ENCODE data around the gene ADAMTS15. TPM values are rescaled to one million over a fixed set of nuclear protein-coding genes. Genes with fewer than 3 reads are reported as not detected.

Gene ADAMTS15
- total and polyA plus RNA-seq, 7 donors: 0.46 to 8.9 (median 2.4) TPM

DNA sequence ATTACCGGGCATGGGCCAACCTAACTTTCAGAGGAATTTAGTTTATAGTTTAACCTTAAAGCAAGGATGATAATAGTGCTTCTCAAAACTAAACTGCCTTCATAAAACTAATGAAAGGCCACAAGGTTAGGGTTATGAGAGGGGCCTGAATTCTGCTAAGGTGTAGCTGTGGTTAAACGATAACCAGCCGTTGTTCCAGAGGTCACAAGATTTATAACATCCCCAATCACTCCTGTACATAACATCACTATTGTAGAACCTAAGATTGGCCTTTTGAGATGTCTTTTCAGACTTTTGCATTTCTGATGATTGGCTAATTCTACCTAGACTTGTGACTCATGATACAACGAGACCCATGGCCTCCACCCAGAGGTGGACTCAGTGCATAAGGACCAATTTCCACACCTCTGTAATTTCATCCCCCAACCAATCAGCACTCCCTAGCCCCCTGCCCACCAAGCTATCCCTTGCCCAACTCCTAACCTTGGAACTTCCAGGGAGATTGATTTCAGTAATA lies 69.8 kb downstream of the ADAMTS15 start:
- no peak overlapping the region for H3K4me3 ChIP-seq
- H3K36me3 ChIP-seq: no peaks in the 10 kb centered on the region
- WGBS, 2 donors: 19 to 59% methylated on average over 4 of the region's 4 CpGs
- no peak for DNase-seq
- H3K27me3 ChIP-seq: no peaks in the 10 kb centered on the region
- intact Hi-C loops (cut with DNase I): no loop called here
- H3K4me1 ChIP-seq: peaks cover 2 to 44% (median 44%) of the 10 kb centered on the region in 4 donors
- no peaks in the 10 kb centered on the region for H3K9me3 ChIP-seq
- TF ChIP-seq EP300 (IDR thresholded peaks at IDR 0.05) (no peak), POLR2A (IDR thresholded peaks at IDR 0.05) (no peak), POLR2AphosphoS5 (IDR thresholded peaks at IDR 0.05) (no peak)
- H3K27ac ChIP-seq: no peak overlapping the region

DNA sequence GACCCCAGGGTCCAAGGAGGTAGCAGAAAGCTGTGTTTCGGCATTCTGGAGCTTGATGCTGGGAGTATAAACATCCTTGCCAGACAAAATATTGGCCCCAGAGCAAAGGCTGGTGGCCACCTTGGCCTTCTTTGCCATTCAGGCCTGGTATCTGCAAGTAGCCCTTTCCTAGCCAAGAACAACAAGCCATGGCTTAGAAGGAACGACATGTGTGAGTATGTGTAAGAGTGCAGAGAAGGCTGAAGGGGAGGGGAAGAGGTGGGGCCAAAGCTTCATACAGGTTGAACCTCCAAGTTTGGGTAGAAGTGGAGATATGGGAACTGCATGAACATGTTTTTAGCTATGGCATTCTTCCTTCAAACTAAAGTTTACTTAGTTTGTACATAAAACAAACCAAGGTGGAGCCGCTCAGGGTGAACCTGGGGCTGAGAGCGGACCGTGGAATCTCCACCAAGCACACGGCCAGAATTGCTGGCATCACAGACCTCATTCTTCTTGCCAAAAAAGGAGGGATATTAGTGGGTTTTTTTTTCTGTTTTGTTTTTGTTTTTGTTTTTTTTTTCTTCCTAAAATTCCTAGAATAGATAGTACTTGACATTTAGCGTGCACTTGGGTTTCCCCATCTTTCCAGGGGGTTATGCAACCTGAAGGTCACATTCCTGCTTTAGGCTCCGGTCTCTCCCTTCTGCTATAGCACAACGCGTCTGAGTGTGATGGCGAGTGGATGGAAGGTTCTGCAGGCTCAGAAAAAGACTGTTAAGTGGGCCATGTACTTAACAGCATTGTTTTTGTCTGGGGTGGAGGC lies 70.9 kb downstream of the ADAMTS15 start:
- peak overlapping the region in 1 of 4 donors; percentile 55 for H3K27ac ChIP-seq
- TF ChIP-seq EP300 (IDR thresholded peaks at IDR 0.05): no peak
- TF ChIP-seq POLR2A (IDR thresholded peaks at IDR 0.05): no peak
- intact Hi-C loops (cut with DNase I): no loop called here
- WGBS, 2 donors: 91 to 93% methylated on average over 11 of the region's 11 CpGs
- H3K4me3 ChIP-seq: no peak overlapping the region
- H3K36me3 ChIP-seq: no peaks in the 10 kb centered on the region
- H3K27me3 ChIP-seq: no peaks in the 10 kb centered on the region
- H3K4me1 ChIP-seq: peaks cover 2 to 41% (median 37%) of the 10 kb centered on the region in 4 donors
- DNase-seq: no peak
- H3K9me3 ChIP-seq: no peaks in the 10 kb centered on the region

DNA sequence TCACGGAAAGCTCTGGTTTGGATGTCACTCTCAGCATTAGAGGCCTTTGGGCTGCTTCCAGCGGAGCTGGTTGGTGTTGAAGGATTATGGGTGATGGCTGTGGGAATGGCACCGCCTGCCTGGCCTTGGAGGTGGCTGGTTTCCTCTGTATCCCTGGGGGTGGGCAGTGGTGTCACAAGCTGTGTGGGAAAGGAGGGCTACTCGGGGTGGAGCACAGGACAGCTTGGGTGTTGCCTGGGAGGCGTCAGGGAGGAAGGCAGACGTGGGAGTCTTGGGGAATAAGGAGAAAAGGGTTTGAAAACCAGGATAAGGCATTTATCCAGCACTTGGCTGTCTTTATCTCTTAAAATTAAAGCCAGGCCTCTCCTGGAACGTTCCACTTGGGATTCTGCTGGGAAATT lies 71.8 kb downstream of the ADAMTS15 start:
- intact Hi-C loops (cut with DNase I): loop anchor here (5.0 kb wide), 5 partner anchors 82 to 377 kb away; no protein-coding TSS in a partner anchor

DNA sequence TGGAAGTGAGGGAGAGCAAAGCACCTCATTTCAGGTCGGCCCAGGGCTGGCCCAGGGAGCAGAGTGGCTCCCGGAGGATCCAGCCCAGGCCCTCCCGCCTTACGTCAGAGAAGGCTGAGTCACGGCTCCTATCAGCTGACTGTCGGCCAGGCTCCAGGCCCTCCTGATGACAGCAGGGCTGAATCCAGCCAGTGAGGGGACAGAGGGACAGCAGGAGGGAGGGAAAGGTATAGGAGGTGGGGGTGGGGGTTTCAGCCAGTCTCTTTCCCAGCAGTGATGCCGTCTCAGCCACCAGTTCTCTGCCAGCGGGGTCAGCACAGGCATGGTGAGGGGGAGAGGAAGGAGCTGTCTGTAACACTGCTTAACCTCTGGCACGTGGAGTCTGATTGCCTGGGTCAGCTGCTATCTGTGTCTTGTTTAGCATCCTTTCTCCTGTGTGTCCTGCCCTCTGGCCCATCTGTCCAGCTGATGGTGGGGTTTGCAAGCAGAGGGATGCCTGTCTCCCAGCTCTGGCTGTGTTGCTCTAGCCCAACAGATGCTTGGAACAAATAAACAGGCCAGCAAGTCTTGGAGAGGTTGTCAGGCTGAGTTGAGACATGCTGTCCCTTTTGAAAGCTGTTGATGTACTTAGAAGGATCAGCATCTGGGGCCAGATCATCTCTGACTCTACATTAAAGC lies 74.0 kb downstream of the ADAMTS15 start:
- DNase-seq: peak; percentile 98
- no peak overlapping the region for H3K4me3 ChIP-seq
- TF ChIP-seq POLR2AphosphoS5 (IDR thresholded peaks at IDR 0.05) (peak; percentile 59 to 89 (median 68)), EP300 (IDR thresholded peaks at IDR 0.05) (peak in 2 of 4 donors; percentile 88 to 93)
- TF ChIP-seq, protein P1, sequence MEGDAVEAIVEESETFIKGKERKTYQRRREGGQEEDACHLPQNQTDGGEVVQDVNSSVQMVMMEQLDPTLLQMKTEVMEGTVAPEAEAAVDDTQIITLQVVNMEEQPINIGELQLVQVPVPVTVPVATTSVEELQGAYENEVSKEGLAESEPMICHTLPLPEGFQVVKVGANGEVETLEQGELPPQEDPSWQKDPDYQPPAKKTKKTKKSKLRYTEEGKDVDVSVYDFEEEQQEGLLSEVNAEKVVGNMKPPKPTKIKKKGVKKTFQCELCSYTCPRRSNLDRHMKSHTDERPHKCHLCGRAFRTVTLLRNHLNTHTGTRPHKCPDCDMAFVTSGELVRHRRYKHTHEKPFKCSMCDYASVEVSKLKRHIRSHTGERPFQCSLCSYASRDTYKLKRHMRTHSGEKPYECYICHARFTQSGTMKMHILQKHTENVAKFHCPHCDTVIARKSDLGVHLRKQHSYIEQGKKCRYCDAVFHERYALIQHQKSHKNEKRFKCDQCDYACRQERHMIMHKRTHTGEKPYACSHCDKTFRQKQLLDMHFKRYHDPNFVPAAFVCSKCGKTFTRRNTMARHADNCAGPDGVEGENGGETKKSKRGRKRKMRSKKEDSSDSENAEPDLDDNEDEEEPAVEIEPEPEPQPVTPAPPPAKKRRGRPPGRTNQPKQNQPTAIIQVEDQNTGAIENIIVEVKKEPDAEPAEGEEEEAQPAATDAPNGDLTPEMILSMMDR (IDR thresholded peaks at IDR 0.05): no peak
- H3K27ac ChIP-seq: peak overlapping the region; percentile 71 to 81 (median 76)
- WGBS, 2 donors: 65 to 82% methylated on average over 9 of the region's 9 CpGs
- no peaks in the 10 kb centered on the region for H3K27me3 ChIP-seq
- peaks cover 2 to 30% (median 25%) of the 10 kb centered on the region in 4 donors for H3K4me1 ChIP-seq
- intact Hi-C loops (cut with DNase I): loop anchor here (5.0 kb wide), 5 partner anchors 80 to 375 kb away; no protein-coding TSS in a partner anchor
- no peaks in the 10 kb centered on the region for H3K36me3 ChIP-seq
- H3K9me3 ChIP-seq: no peaks in the 10 kb centered on the region

More for the DNA sequence above, 71.8 kb downstream of the ADAMTS15 start:
- Histone ChIP-seq H3K4me1 (peaks cover 2 to 33% (median 27%) of the 10 kb centered on the region in 4 donors), H3K27me3 (no peaks in the 10 kb centered on the region), H3K4me3 (no peak overlapping the region), H3K9me3 (no peaks in the 10 kb centered on the region), H3K36me3 (no peaks in the 10 kb centered on the region), H3K27ac (peak overlapping the region; percentile 25 to 81 (median 45))
- no peak for DNase-seq
- 84% methylated on average over 7 of the region's 7 CpGs for WGBS, 2 donors
- TF ChIP-seq POLR2AphosphoS5 (IDR thresholded peaks at IDR 0.05) (no peak), EP300 (IDR thresholded peaks at IDR 0.05) (no peak)
- TF ChIP-seq, protein P1 (IDR thresholded peaks at IDR 0.05): no peak

DNA sequence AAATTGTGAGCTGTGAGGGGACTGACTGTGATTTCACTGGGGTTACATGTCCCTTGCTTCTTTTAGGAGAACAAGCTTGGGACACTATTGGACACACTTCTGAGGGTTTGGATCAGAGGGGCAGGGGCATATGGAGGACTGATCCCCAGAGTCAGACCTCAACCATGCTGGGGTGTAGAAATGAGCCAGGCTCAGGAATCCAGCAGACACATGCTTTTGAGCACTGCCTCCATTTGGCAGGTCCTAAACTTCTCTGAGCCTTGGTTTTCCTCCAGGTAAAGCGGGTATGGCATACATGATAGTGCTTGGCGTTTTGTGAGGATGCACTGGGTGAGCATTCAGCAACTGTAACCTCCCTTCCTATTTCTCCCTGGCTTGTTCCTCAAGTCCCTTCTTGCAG lies 74.7 kb downstream of the ADAMTS15 start:
- intact Hi-C loops (cut with DNase I): loop anchor here (5.0 kb wide), 5 partner anchors 79 to 374 kb away; no protein-coding TSS in a partner anchor
- DNase-seq: no peak
- TF ChIP-seq EP300 (IDR thresholded peaks at IDR 0.05): no peak
- TF ChIP-seq POLR2AphosphoS5 (IDR thresholded peaks at IDR 0.05): no peak
- TF ChIP-seq, protein P1 (IDR thresholded peaks at IDR 0.05): no peak
- no peak for TF ChIP-seq POLR2A (IDR thresholded peaks at IDR 0.05)
- H3K27ac ChIP-seq: peak overlapping the region; percentile 71 to 81 (median 76)
- H3K4me1 ChIP-seq: peaks cover 2 to 30% (median 25%) of the 10 kb centered on the region in 4 donors
- no peaks in the 10 kb centered on the region for H3K36me3 ChIP-seq
- H3K4me3 ChIP-seq: no peak overlapping the region
- no peaks in the 10 kb centered on the region for H3K27me3 ChIP-seq
- no peaks in the 10 kb centered on the region for H3K9me3 ChIP-seq
- 92 to 93% methylated on average over 2 of the region's 2 CpGs for WGBS, 2 donors

Measured in sigmoid colon (tissue), 7 donors.